SKM-1 (cell line): ENCODE data around the gene HLA-DMB.

Experiments used
- DNase-seq: peaks from one replicate; lab custom pipeline; 2025; ENCODE audit not compliant: unreplicated experiment; lab: John Stamatoyannopoulos, UW

Gene HLA-DMB

DNA sequence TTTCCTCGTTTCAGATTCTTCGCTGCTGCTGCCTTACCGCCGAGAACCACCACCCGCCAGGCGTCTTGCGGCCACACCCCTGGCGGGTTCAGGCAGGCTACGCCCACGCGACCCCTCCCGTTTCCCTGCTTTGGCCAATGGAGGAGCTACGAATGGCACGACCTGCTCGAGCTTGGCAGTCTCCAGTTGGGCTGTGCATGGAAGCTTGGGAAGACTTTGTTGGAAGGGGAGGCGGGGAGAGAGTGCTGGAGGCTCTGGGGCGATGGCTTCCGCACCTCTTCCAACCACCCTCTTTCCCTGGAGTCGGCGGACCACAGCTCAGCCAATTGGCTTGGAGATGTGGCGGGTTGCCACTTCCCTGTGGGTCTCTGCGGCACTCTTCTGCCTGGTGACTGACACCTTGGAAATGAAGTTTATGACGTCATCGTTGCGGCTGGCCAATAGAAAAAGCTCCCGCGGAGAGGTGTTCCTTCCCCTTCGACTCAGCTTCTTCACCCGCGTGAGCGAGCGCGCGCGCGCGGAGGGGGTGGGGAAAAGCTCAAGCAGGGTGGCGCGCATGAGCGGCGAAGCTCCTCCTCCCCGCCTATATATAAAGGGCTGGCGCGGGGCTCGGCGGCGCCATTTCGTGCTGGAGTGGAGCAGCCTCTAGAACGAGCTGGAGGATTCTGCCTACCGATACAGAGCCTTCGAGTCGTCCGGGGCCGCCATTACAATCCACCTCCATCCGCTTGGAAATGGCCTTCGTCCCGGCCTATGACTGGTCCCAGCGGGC, 30.9 kb upstream of the HLA-DMB start:
- peak; percentile 94 for DNase-seq

DNA sequence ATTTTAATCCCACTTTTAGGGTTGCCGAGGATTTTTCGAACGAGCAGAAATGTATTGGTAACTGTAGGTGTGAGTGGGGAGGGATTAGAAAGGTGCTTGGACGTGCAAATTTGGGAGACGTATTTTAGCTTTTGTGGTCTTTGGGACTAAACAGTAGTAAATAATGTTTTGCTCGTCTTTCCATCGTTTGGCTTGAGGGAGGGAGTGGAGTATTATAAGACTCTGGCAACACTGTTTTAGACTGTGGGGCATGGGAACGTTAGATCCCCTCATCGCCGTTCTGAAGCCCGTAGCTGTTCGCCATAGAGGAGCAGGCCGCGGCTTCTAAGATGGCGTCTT, 30.4 kb upstream of the HLA-DMB start:
- DNase-seq: no peak

- peak; percentile 48 for DNase-seq
Observed at GRCh38 chr6:32970413-32971241, 29.8 kb upstream of the HLA-DMB start.

GRCh38 chr6:32969685-32970412, 29.0 kb upstream of the HLA-DMB start:
- peak; percentile 85 for DNase-seq

GRCh38 chr6:32968867-32969684, 28.2 kb upstream of the HLA-DMB start:
- no peak for DNase-seq

DNA sequence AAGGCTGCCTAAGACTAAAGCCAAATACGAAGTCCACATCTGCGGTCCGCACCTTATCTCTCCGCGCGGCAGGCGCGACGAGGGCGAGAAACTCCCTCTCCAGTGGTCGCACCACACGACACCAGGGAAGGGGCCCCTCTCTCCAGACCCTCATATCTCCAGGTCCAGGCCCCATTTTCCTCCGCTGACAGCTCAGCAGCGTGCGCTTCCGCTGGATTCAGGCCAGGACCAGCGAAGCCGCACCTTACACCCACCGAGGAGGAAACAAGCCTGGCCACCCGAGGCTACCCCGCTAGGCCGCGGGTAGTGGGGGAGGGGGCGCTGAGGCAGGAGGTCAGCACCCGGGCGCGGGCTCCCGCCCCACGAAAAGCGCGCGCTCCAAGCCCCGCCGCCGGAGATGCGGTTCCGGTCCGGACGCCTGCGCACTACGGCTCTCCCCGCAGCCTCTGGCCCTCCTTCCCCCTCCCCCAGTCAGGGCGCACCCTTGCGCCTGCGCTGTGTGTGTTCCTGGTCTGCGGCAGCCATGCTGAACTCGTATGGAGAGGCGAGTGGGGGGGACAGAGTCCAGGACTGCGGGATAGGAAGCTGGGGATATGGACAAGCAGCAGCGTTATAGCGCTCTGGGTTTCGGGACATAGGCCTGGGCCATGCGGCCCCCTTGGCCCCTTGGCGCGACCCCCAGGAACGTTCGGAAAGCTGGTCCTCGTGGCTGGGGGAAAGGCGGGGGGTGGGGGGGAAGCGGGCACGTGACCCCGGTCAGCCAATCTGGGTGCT, 27.5 kb upstream of the HLA-DMB start, which contains the start of gene BRD2:
Gene BRD2 (plus strand): TSS at position 502 of the 774 bp plus-strand sequence. CDS start 4,305 bp downstream, outside the sequence.
- DNase-seq: peak; percentile 83

DNA sequence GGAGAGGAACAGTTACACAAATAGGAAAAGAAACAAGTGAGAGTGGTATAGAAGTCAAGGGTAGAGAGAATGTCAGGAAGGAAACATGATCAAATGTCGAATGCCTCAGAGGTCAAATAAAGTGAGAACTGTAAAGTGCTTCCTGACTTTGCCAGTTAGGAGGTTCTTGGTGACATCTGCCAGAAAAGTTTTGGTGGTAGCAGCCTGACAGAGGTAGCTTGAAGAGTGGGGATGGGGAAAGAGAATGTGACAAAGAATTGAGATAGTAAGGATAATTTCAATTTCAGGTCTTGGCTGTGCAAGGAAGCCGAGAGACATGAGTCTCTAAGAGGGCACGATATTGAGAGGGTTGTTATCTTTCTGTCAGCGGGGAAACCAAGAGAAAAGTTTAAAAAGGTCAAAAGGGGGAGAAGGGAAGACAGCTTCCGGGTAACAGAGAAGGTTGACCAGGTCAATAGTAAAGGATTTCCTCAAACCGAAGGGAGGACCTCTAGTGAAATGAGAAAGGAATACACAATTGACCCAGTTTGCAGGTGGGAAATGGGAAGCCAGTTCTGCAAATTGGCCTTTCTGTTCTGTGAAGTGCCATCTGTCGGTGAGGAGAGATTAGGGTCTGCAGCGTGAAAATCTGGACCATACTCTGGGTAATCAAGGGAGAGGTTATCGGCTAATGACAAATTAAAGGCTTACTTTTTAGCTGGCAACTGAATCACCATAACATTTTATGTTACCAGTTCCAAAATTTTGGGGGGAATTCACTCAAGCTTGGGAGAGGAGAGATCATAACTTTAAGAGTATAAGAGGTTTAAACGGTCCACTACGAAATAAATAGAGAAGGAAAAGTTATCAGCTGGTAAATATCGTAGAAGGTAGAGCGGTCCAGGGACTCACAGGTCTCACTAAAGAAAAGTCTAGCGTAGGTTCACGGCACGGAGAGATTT, 26.6 kb upstream of the HLA-DMB start:
- DNase-seq: peak; percentile 48

GRCh38 chr6:32964776-32965175, 23.9 kb upstream of the HLA-DMB start:
- no peak for DNase-seq

- no peak for DNase-seq
Observed at GRCh38 chr6:32963866-32964265, 23.0 kb upstream of the HLA-DMB start.

GRCh38 chr6:32962213-32962826, 21.5 kb upstream of the HLA-DMB start:
- no peak for DNase-seq

- no peak for DNase-seq
Observed at GRCh38 chr6:32960563-32960962, 19.7 kb upstream of the HLA-DMB start.

GRCh38 chr6:32956176-32956575, 15.3 kb upstream of the HLA-DMB start:
- DNase-seq: no peak

- no peak for DNase-seq
Observed at GRCh38 chr6:32954986-32955802, 14.4 kb upstream of the HLA-DMB start.

- no peak for DNase-seq
Observed at GRCh38 chr6:32954267-32954666, 13.4 kb upstream of the HLA-DMB start.

DNA sequence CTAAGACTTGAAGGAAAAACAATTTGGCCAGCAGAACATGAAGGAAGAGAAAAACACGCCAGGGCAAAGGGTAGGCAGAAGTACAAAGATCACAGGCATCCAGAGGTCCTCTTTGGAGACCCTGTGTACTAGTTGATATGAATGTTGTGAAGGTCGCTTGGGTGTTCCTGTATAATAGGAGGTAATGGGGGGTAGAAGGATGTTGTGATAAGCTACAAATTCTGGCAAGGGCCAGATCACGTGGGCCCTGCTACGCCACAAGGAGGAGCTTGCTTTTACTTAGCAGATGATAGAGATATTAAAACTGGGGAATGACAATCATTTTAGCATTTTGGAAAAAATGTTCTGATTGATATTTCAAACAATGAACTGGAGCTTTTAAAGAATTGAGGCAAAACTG, 12.9 kb upstream of the HLA-DMB start:
- no peak for DNase-seq

- peak; percentile 92 for DNase-seq
Observed at GRCh38 chr6:32952817-32953739, 12.2 kb upstream of the HLA-DMB start, which contains the start of gene HLA-DMA. Gene HLA-DMA, minus strand, starts transcription at chr6:32953097. Its CDS starts 61 bp downstream, at chr6:32953036.
